Measurements from ENCODE around the gene GNA14. TPM values are rescaled to one million over a fixed set of nuclear protein-coding genes. Genes with fewer than 3 reads are reported as not detected.

Gene GNA14
- total RNA-seq, 1 experiment from 2014 or later: 0.15 TPM

GRCh38 chr9:77457916-77458592 is 190.1 kb downstream of the GNA14 start:
- ATAC-seq (peak; percentile 91), DNase-seq (ENCODE audit: low read depth, low spot score) (no peak)
- Histone ChIP-seq H3K36me3 (ENCODE audit: control insufficient read depth, insufficient read depth, low read length) (no peaks in the 10 kb centered on the region), H3K4me1 (ENCODE audit: control insufficient read depth, insufficient read depth, low read length) (no peaks in the 10 kb centered on the region), H3K27ac (ENCODE audit: low read length) (no peak overlapping the region), H3K9me3 (ENCODE audit: control insufficient read depth, insufficient read depth, low read depth, low read length) (no peaks in the 10 kb centered on the region), H3K4me3 (ENCODE audit: low read depth in 2 of 2, low read length in 2 of 2) (no peak overlapping the region), H3K27me3 (ENCODE audit: control insufficient read depth, insufficient read depth, low read length) (no peaks in the 10 kb centered on the region)
- TF ChIP-seq, protein P1, sequence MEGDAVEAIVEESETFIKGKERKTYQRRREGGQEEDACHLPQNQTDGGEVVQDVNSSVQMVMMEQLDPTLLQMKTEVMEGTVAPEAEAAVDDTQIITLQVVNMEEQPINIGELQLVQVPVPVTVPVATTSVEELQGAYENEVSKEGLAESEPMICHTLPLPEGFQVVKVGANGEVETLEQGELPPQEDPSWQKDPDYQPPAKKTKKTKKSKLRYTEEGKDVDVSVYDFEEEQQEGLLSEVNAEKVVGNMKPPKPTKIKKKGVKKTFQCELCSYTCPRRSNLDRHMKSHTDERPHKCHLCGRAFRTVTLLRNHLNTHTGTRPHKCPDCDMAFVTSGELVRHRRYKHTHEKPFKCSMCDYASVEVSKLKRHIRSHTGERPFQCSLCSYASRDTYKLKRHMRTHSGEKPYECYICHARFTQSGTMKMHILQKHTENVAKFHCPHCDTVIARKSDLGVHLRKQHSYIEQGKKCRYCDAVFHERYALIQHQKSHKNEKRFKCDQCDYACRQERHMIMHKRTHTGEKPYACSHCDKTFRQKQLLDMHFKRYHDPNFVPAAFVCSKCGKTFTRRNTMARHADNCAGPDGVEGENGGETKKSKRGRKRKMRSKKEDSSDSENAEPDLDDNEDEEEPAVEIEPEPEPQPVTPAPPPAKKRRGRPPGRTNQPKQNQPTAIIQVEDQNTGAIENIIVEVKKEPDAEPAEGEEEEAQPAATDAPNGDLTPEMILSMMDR (IDR thresholded peaks at IDR 0.05): peak; percentile 88
- TF ChIP-seq SIN3A (IDR thresholded peaks at IDR 0.05; ENCODE audit: borderline replicate concordance, insufficient read depth, low read depth, low read length): no peak
- CTCF ChIA-PET: interaction anchor here (0.7 kb wide), 2 partner anchors 223 to 308 kb away, joined by 3 to 5 read pairs; no protein-coding TSS in a partner anchor
- in situ Hi-C loops (cut with HindIII; ENCODE audit: low pct_unique_long_range_greater_than_20kb, low sequenced_read_pairs) (no loop called here), intact Hi-C loops (cut with micrococcal nuclease; ENCODE audit: unreplicated experiment) (loop anchor here (5.0 kb wide), 1 partner anchor 294 kb away; no protein-coding TSS in a partner anchor)
- POLR2A ChIA-PET: no interaction called here
- BruUV-seq (replicated peaks): no TSS peak

GRCh38 chr9:77456829-77457437 is 191.2 kb downstream of the GNA14 start:
- CTCF ChIA-PET: interaction anchor here (0.6 to 1.6 kb wide), 6 partner anchors 23 to 665 kb away, joined by 3 to 11 read pairs (median 3); no protein-coding TSS in a partner anchor
- POLR2A ChIA-PET: no interaction called here

More at GRCh38 chr9:77456829-77457437, 191.2 kb downstream of the GNA14 start:
- ATAC-seq (peak; percentile 78), DNase-seq (ENCODE audit: low read depth, low spot score) (peak; percentile 77)
- intact Hi-C loops (cut with micrococcal nuclease; ENCODE audit: unreplicated experiment) (loop anchor here (5.0 kb wide), 1 partner anchor 295 kb away; no protein-coding TSS in a partner anchor), in situ Hi-C loops (cut with HindIII; ENCODE audit: low pct_unique_long_range_greater_than_20kb, low sequenced_read_pairs) (no loop called here)
- TF ChIP-seq, protein P1 (IDR thresholded peaks at IDR 0.05): peak; percentile 85
- TF ChIP-seq, protein P2, sequence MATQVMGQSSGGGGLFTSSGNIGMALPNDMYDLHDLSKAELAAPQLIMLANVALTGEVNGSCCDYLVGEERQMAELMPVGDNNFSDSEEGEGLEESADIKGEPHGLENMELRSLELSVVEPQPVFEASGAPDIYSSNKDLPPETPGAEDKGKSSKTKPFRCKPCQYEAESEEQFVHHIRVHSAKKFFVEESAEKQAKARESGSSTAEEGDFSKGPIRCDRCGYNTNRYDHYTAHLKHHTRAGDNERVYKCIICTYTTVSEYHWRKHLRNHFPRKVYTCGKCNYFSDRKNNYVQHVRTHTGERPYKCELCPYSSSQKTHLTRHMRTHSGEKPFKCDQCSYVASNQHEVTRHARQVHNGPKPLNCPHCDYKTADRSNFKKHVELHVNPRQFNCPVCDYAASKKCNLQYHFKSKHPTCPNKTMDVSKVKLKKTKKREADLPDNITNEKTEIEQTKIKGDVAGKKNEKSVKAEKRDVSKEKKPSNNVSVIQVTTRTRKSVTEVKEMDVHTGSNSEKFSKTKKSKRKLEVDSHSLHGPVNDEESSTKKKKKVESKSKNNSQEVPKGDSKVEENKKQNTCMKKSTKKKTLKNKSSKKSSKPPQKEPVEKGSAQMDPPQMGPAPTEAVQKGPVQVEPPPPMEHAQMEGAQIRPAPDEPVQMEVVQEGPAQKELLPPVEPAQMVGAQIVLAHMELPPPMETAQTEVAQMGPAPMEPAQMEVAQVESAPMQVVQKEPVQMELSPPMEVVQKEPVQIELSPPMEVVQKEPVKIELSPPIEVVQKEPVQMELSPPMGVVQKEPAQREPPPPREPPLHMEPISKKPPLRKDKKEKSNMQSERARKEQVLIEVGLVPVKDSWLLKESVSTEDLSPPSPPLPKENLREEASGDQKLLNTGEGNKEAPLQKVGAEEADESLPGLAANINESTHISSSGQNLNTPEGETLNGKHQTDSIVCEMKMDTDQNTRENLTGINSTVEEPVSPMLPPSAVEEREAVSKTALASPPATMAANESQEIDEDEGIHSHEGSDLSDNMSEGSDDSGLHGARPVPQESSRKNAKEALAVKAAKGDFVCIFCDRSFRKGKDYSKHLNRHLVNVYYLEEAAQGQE (IDR thresholded peaks at IDR 0.05; ENCODE audit: insufficient read depth in 1 of 2, low read depth in 2 of 2, low read length in 1 of 2): no peak
- no peaks in the 10 kb centered on the region for H3K27me3 ChIP-seq (ENCODE audit: control insufficient read depth, insufficient read depth, low read length)
- BruUV-seq (replicated peaks): no TSS peak
- no peak overlapping the region for H3K4me3 ChIP-seq (ENCODE audit: low read depth in 2 of 2, low read length in 2 of 2)
- no peak overlapping the region for H3K27ac ChIP-seq (ENCODE audit: low read length)
- H3K4me1 ChIP-seq (ENCODE audit: control insufficient read depth, insufficient read depth, low read length): no peaks in the 10 kb centered on the region
- H3K36me3 ChIP-seq (ENCODE audit: control insufficient read depth, insufficient read depth, low read length): no peaks in the 10 kb centered on the region
- no peaks in the 10 kb centered on the region for H3K9me3 ChIP-seq (ENCODE audit: control insufficient read depth, insufficient read depth, low read depth, low read length)

Measured in Panc1 (cell line).